IMR-90 (cell line): Measurements from ENCODE around the gene SCYGR3.

Source experiments
- BHLHE40 ChIP-seq: fragments of 150-350 bp; IDR thresholded peaks from 2 replicates; pipeline ENCODE4 v1.6.1; 2016; ENCODE audit warnings: mild to moderate bottlenecking, low read depth, low read length
- CEBPB ChIP-seq: IDR thresholded peaks from 2 replicates; pipeline ENCODE4 v1.6.1; 2012; ENCODE audit warnings: low read depth, low read length, improper control_type of control experiment
- CHD1 ChIP-seq: IDR thresholded peaks from 2 replicates; pipeline ENCODE4 v1.6.1; 2012; ENCODE audit warnings: low read depth, low read length, improper control_type of control experiment
- CTCF ChIP-seq: conservative IDR thresholded peaks from 2 replicates; pipeline ENCODE4 v1.5.1; 2012; ENCODE audit warnings: mild to moderate bottlenecking, low read depth, low read length, improper control_type of control experiment
- ELK1 ChIP-seq: fragments of 150-350 bp; IDR thresholded peaks from 2 replicates; pipeline ENCODE4 v1.6.1; 2016; ENCODE audit warnings: low read depth, mild to moderate bottlenecking, low read length, moderate library complexity, borderline replicate concordance
- FOS ChIP-seq: fragments of 150-350 bp; IDR thresholded peaks from 2 replicates; pipeline ENCODE4 v1.6.1; 2016; ENCODE audit warnings: low read depth, low read length
- MAFK ChIP-seq: IDR thresholded peaks from 2 replicates; pipeline ENCODE4 v1.6.1; 2012; ENCODE audit warnings: low read depth, low read length, improper control_type of control experiment
- MXI1 ChIP-seq: IDR thresholded peaks from 2 replicates; pipeline ENCODE4 v1.6.1; 2012; ENCODE audit warnings: low read depth, mild to moderate bottlenecking, low read length, moderate library complexity, borderline replicate concordance
- POLR2A ChIP-seq: IDR thresholded peaks from 2 replicates; pipeline ENCODE4 v1.6.1; 2012; ENCODE audit warnings: mild to moderate bottlenecking, low read depth, low read length
- RAD21 ChIP-seq: IDR thresholded peaks from 2 replicates; pipeline ENCODE4 v1.6.1; 2012; ENCODE audit warnings: low read length, improper control_type of control experiment
- RCOR1 ChIP-seq: IDR thresholded peaks from 2 replicates; pipeline ENCODE4 v1.6.1; 2012; ENCODE audit warnings: mild to moderate bottlenecking, low read length, improper control_type of control experiment; ENCODE audit not compliant: insufficient replicate concordance
- RFX5 ChIP-seq: IDR thresholded peaks from 2 replicates; pipeline ENCODE4 v1.8.0; 2012; ENCODE audit warnings: low read depth, mild to moderate bottlenecking, low read length, moderate library complexity
- SMC3 ChIP-seq: fragments of 150-350 bp; IDR thresholded peaks from 2 replicates; pipeline ENCODE4 v1.6.1; 2016; ENCODE audit warnings: low read depth, mild to moderate bottlenecking, antibody characterized with exemption, low read length, moderate library complexity
- USF2 ChIP-seq: fragments of 150-350 bp; IDR thresholded peaks from 2 replicates; pipeline ENCODE4 v1.6.1; 2017; ENCODE audit warnings: mild to moderate bottlenecking, antibody characterized with exemption, low read length, low read depth

GRCh38 chr2:227616631-227617030 lies 2.0 kb upstream of the SCYGR3 start:
- no peak for TF ChIP-seq CHD1
- TF ChIP-seq CTCF: no peak
- TF ChIP-seq RAD21: no peak
- TF ChIP-seq POLR2A: no peak
- TF ChIP-seq FOS: no peak
- TF ChIP-seq SMC3: no peak
- TF ChIP-seq BHLHE40: no peak
- TF ChIP-seq USF2: no peak
- TF ChIP-seq RFX5: no peak
- TF ChIP-seq MAFK: no peak
- TF ChIP-seq CEBPB: no peak
- TF ChIP-seq ELK1: no peak
- TF ChIP-seq MXI1: no peak
- no peak for TF ChIP-seq RCOR1
